ENCODE data around the gene DCAF7. TPM values are rescaled to one million over a fixed set of nuclear protein-coding genes. Genes with fewer than 3 reads are reported as not detected.
A peak's percentile ranks its signal among the peaks of the same experiment; 100 is the strongest.

DCAF7 gene
- total RNA-seq, 1 experiment from 2014 or later: 58.9 TPM

- intact Hi-C loops (cut with micrococcal nuclease; ENCODE audit: unreplicated experiment): no loop called here
- no TSS peak for BruUV-seq (replicated peaks)
- DNase-seq: no peak
- H3K36me3 Mint-ChIP-seq (ENCODE audit: insufficient read depth, unreplicated experiment): no peaks in the 10 kb centered on the region
- no peak overlapping the region for H3K4me3 Mint-ChIP-seq (ENCODE audit: low read depth, unreplicated experiment)
- no peaks in the 10 kb centered on the region for H3K9me3 Mint-ChIP-seq (ENCODE audit: low read depth, unreplicated experiment)
- peaks cover 37% of the 10 kb centered on the region for H3K27me3 Mint-ChIP-seq (ENCODE audit: unreplicated experiment)
- CTCF ChIA-PET: no interaction called here
- peaks cover 8% of the 10 kb centered on the region for H3K4me1 Mint-ChIP-seq (ENCODE audit: low read depth, unreplicated experiment)
- no peak overlapping the region for H3K27ac Mint-ChIP-seq (ENCODE audit: unreplicated experiment)
- TF ChIP-seq, protein P1, sequence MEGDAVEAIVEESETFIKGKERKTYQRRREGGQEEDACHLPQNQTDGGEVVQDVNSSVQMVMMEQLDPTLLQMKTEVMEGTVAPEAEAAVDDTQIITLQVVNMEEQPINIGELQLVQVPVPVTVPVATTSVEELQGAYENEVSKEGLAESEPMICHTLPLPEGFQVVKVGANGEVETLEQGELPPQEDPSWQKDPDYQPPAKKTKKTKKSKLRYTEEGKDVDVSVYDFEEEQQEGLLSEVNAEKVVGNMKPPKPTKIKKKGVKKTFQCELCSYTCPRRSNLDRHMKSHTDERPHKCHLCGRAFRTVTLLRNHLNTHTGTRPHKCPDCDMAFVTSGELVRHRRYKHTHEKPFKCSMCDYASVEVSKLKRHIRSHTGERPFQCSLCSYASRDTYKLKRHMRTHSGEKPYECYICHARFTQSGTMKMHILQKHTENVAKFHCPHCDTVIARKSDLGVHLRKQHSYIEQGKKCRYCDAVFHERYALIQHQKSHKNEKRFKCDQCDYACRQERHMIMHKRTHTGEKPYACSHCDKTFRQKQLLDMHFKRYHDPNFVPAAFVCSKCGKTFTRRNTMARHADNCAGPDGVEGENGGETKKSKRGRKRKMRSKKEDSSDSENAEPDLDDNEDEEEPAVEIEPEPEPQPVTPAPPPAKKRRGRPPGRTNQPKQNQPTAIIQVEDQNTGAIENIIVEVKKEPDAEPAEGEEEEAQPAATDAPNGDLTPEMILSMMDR (IDR thresholded peaks at IDR 0.05; ENCODE audit: unreplicated experiment): no peak
These were observed 9.7 kb upstream of the DCAF7 start for GRCh38 chr17:63540590-63540989.

- no TSS peak for BruUV-seq (replicated peaks)
- H3K4me3 Mint-ChIP-seq (ENCODE audit: low read depth, unreplicated experiment): no peak overlapping the region
- H3K36me3 Mint-ChIP-seq (ENCODE audit: insufficient read depth, unreplicated experiment): no peaks in the 10 kb centered on the region
- CTCF ChIA-PET: no interaction called here
- H3K27ac Mint-ChIP-seq (ENCODE audit: unreplicated experiment): no peak overlapping the region
- TF ChIP-seq, protein P1 (IDR thresholded peaks at IDR 0.05; ENCODE audit: unreplicated experiment): no peak
- H3K4me1 Mint-ChIP-seq (ENCODE audit: low read depth, unreplicated experiment): peaks cover 8% of the 10 kb centered on the region
- no peak for DNase-seq
- intact Hi-C loops (cut with micrococcal nuclease; ENCODE audit: unreplicated experiment): no loop called here
- H3K9me3 Mint-ChIP-seq (ENCODE audit: low read depth, unreplicated experiment): no peaks in the 10 kb centered on the region
- H3K27me3 Mint-ChIP-seq (ENCODE audit: unreplicated experiment): peaks cover 33% of the 10 kb centered on the region
These were observed 8.1 kb upstream of the DCAF7 start for GRCh38 chr17:63542218-63542545.

DNA sequence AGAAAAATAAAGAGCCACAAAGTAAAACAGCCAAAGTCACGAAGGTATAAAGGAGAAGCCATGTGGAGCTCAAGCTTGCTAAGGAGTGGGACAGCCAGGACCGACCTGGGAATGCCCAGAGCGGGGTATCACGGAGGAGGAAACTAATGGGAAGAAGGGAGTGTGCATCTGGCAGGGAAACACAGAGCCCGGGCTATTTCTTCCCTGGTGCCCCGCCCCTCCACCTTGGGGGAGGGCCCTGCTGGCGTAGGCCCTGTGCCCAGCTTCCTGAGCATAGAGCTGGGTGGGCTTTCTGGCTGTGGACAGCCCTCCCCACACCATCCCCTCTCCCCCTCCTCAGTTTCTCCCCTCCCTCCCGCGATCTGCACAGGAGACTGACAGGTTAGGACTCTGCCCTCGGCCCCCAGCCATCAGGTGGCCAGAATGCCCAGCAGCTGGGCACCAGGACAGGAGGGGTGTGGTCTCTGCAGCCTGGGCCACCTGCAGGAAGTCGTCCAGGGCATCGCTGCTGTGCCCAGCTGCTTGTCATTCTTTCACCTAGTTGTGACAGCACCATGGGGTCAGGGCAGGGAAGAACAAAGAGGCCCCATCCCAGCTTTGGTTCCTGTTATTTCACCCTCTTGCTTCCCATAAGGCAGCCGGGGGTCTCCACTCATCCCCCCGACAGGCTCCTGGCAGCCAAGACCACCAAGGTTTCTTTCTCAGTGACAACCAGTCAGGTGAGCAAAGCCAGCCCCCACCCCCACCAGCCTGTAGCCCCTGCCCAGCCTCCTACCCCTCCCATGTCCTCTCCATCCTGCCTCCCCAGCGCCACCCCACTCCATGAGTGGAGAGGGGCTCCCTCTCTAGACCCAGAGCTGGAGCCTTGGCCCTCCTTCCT is 7.1 kb upstream of the DCAF7 start:
- BruUV-seq (replicated peaks): no TSS peak
- CTCF ChIA-PET: interaction anchor here (0.6 to 0.9 kb wide), 4 partner anchors 12 to 637 kb away, joined by 3 to 6 read pairs (median 4); partner anchors contain the start of gene TACO1
- Mint-ChIP-seq H3K9me3 (ENCODE audit: low read depth, unreplicated experiment) (no peaks in the 10 kb centered on the region), H3K4me1 (ENCODE audit: low read depth, unreplicated experiment) (peaks cover 8% of the 10 kb centered on the region), H3K36me3 (ENCODE audit: insufficient read depth, unreplicated experiment) (no peaks in the 10 kb centered on the region), H3K4me3 (ENCODE audit: low read depth, unreplicated experiment) (no peak overlapping the region), H3K27ac (ENCODE audit: unreplicated experiment) (no peak overlapping the region), H3K27me3 (ENCODE audit: unreplicated experiment) (peaks cover 30% of the 10 kb centered on the region)
- intact Hi-C loops (cut with micrococcal nuclease; ENCODE audit: unreplicated experiment): no loop called here
- TF ChIP-seq, protein P1 (IDR thresholded peaks at IDR 0.05; ENCODE audit: unreplicated experiment): no peak
- DNase-seq: peak; percentile 37

- no peaks in the 10 kb centered on the region for H3K9me3 Mint-ChIP-seq (ENCODE audit: low read depth, unreplicated experiment)
- peaks cover 23% of the 10 kb centered on the region for H3K27me3 Mint-ChIP-seq (ENCODE audit: unreplicated experiment)
- TF ChIP-seq, protein P1 (IDR thresholded peaks at IDR 0.05; ENCODE audit: unreplicated experiment): no peak
- peaks cover 8% of the 10 kb centered on the region for H3K4me1 Mint-ChIP-seq (ENCODE audit: low read depth, unreplicated experiment)
- CTCF ChIA-PET: interaction anchor here (0.6 to 0.9 kb wide), 3 partner anchors 13 to 636 kb away, joined by 3 to 6 read pairs (median 5); partner anchors contain the start of gene TACO1
- BruUV-seq (replicated peaks): no TSS peak
- H3K4me3 Mint-ChIP-seq (ENCODE audit: low read depth, unreplicated experiment): no peak overlapping the region
- no peak overlapping the region for H3K27ac Mint-ChIP-seq (ENCODE audit: unreplicated experiment)
- intact Hi-C loops (cut with micrococcal nuclease; ENCODE audit: unreplicated experiment): no loop called here
- DNase-seq: no peak
- H3K36me3 Mint-ChIP-seq (ENCODE audit: insufficient read depth, unreplicated experiment): no peaks in the 10 kb centered on the region
These were observed 6.4 kb upstream of the DCAF7 start for GRCh38 chr17:63543822-63544420.
